Measurements from ENCODE around the gene TP53I11. TPM values are rescaled to one million over a fixed set of nuclear protein-coding genes. Genes with fewer than 3 reads are reported as not detected.

TP53I11 gene
- total RNA-seq, 1 experiment from 2014 or later: 17.7 TPM

DNA sequence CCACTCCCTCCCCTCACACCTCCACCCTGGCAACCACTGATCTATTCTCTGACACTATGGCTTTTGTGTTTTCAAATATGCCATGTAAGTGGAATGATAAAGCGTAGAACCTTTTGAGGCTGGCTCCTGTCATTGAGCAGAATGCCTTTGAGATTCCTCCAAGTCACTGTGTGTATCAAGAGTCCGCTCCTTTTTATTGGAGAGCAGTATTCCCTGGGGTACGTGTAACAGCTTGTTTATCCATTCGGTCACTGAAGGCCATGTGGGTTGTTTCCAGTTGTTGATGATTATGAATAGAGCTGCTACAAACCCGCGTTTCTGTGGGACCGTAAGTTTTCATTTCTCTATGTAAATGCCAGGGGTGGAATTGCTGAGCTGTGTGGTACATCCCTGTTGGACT, 10.3 kb downstream of the TP53I11 start:
- no peak overlapping the region for H3K27ac Mint-ChIP-seq (ENCODE audit: low read depth, unreplicated experiment)
- no peaks in the 10 kb centered on the region for H3K36me3 Mint-ChIP-seq (ENCODE audit: insufficient read depth, unreplicated experiment)
- no TSS peak for BruUV-seq (replicated peaks)
- peaks cover 6% of the 10 kb centered on the region for H3K4me1 Mint-ChIP-seq (ENCODE audit: insufficient read depth, unreplicated experiment)
- POLR2A ChIA-PET: interaction anchor here (0.6 to 1.6 kb wide), 3 partner anchors 151 to 164 kb away, joined by 3 to 6 read pairs (median 3); no protein-coding TSS in a partner anchor
- intact Hi-C loops (cut with micrococcal nuclease): no loop called here
- TF ChIP-seq, protein P1, sequence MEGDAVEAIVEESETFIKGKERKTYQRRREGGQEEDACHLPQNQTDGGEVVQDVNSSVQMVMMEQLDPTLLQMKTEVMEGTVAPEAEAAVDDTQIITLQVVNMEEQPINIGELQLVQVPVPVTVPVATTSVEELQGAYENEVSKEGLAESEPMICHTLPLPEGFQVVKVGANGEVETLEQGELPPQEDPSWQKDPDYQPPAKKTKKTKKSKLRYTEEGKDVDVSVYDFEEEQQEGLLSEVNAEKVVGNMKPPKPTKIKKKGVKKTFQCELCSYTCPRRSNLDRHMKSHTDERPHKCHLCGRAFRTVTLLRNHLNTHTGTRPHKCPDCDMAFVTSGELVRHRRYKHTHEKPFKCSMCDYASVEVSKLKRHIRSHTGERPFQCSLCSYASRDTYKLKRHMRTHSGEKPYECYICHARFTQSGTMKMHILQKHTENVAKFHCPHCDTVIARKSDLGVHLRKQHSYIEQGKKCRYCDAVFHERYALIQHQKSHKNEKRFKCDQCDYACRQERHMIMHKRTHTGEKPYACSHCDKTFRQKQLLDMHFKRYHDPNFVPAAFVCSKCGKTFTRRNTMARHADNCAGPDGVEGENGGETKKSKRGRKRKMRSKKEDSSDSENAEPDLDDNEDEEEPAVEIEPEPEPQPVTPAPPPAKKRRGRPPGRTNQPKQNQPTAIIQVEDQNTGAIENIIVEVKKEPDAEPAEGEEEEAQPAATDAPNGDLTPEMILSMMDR (IDR thresholded peaks at IDR 0.05; ENCODE audit: unreplicated experiment): no peak
- no peaks in the 10 kb centered on the region for H3K9me3 Mint-ChIP-seq (ENCODE audit: unreplicated experiment)
- no peak for DNase-seq (ENCODE audit: unreplicated experiment)
- H3K27me3 Mint-ChIP-seq (ENCODE audit: insufficient read depth, unreplicated experiment): no peaks in the 10 kb centered on the region
- CTCF ChIA-PET: interaction anchor here (0.6 to 17.4 kb wide), 8 partner anchors 10 to 391 kb away, joined by 3 to 1181 read pairs (median 4); partner anchors contain the start of gene TP53I11
- H3K4me3 Mint-ChIP-seq (ENCODE audit: unreplicated experiment): no peak overlapping the region

DNA sequence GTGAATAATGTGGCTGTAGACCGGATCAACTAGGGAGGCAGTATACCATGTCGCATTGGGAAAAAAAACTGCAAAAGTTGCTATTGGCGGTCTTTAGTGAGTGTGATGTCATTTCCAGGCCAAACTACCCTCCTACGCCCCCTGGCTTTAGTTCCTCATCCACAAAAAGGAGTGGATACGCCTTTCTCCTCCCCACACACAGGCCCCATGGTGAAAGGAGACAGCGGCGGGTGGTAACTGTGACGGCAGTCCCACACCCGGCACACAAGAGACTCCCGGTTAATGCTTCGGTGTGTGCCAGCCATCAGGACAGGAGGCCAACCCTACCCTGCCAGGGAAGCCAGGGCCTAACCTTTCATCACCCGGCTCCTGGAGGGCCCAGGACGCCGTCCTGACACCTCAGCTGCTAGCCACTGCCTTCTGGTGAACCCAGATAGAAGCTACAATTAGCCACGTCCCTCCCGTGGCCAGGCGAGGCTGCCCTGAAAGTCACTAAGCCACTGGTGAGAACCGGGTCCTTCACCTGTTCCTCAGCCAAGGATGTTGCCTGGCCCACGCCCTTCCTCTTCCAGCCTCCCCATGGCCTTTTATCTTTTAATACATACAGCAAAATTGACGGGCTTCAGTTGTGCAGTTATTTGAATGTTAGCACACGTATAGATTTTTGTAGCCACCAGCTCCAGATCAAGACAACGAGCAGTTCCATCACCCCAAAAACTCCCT, 10.8 kb downstream of the TP53I11 start:
- no peak for DNase-seq (ENCODE audit: unreplicated experiment)
- CTCF ChIA-PET: interaction anchor here (0.6 to 17.4 kb wide), 7 partner anchors 11 to 392 kb away, joined by 3 to 1181 read pairs (median 4); partner anchors contain the start of gene TP53I11
- H3K4me1 Mint-ChIP-seq (ENCODE audit: insufficient read depth, unreplicated experiment): peaks cover 6% of the 10 kb centered on the region
- TF ChIP-seq, protein P1 (IDR thresholded peaks at IDR 0.05; ENCODE audit: unreplicated experiment): no peak
- H3K36me3 Mint-ChIP-seq (ENCODE audit: insufficient read depth, unreplicated experiment): no peaks in the 10 kb centered on the region
- no peak overlapping the region for H3K4me3 Mint-ChIP-seq (ENCODE audit: unreplicated experiment)
- no peak overlapping the region for H3K27ac Mint-ChIP-seq (ENCODE audit: low read depth, unreplicated experiment)
- POLR2A ChIA-PET: interaction anchor here (0.9 to 1.6 kb wide), 2 partner anchors 158 to 164 kb away, joined by 3 to 6 read pairs; no protein-coding TSS in a partner anchor
- no peaks in the 10 kb centered on the region for H3K9me3 Mint-ChIP-seq (ENCODE audit: unreplicated experiment)
- intact Hi-C loops (cut with micrococcal nuclease): loop anchor here (5.0 kb wide), 1 partner anchor 352 kb away; no protein-coding TSS in a partner anchor
- no TSS peak for BruUV-seq (replicated peaks)
- H3K27me3 Mint-ChIP-seq (ENCODE audit: insufficient read depth, unreplicated experiment): no peaks in the 10 kb centered on the region

DNA sequence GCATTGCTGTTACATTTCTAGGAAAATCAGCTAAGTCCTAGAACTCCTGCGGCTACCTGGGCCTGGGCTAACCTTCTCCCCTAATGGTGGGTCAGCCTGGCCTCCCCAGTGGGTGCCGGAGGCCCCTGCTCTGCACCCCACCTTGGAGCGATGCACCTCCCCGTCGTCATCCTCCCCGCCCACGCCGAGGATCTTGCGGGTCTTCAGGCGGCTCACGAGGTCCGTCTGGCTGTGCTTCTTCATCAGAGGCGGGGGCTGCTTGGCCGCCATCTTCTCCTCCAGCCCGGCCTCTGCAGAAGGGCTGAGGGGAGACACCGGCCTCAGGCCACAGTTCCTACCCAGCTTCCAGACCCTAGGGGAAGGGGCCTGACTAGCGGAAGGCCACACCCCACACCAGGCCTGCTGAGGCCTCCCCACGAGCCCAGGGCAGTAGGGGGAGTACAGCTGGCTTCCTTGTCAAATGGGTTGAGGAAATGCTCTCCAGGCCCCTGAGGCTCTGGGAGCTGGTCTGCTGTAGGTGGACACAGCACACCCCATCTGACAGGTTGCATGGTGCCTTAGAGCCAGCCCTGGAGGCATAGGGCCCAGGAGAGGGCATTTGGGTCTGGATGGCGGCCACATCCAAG, 12.5 kb downstream of the TP53I11 start:
- Mint-ChIP-seq H3K27ac (ENCODE audit: low read depth, unreplicated experiment) (no peak overlapping the region), H3K9me3 (ENCODE audit: unreplicated experiment) (no peaks in the 10 kb centered on the region), H3K27me3 (ENCODE audit: insufficient read depth, unreplicated experiment) (no peaks in the 10 kb centered on the region), H3K36me3 (ENCODE audit: insufficient read depth, unreplicated experiment) (peaks cover 5% of the 10 kb centered on the region), H3K4me1 (ENCODE audit: insufficient read depth, unreplicated experiment) (no peaks in the 10 kb centered on the region), H3K4me3 (ENCODE audit: unreplicated experiment) (no peak overlapping the region)
- ChIA-PET CTCF (interaction anchor here (0.6 to 17.4 kb wide), 11 partner anchors 9 to 934 kb away, joined by 3 to 1181 read pairs (median 3); partner anchors contain the start of gene TP53I11), POLR2A (interaction anchor here (1.6 to 3.1 kb wide), 2 partner anchors 159 to 166 kb away, joined by 5 to 29 read pairs; no protein-coding TSS in a partner anchor)
- TF ChIP-seq, protein P1 (IDR thresholded peaks at IDR 0.05; ENCODE audit: unreplicated experiment): no peak
- intact Hi-C loops (cut with micrococcal nuclease): loop anchor here (5.0 kb wide), 1 partner anchor 354 kb away; no protein-coding TSS in a partner anchor
- no peak for DNase-seq (ENCODE audit: unreplicated experiment)
- no TSS peak for BruUV-seq (replicated peaks)

All from MCF 10A (cell line).